ENCODE measurements around the gene GABRB1. TPM values are rescaled to one million over a fixed set of nuclear protein-coding genes. Genes with fewer than 3 reads are reported as not detected.

The GABRB1 gene
- total and polyA plus RNA-seq, 2 experiments from 2014 or later: 0.26 to 0.97 TPM

GRCh38 chr4:47312170-47312569 is 280.8 kb downstream of the GABRB1 start:
- no peak for ATAC-seq

More at GRCh38 chr4:47312170-47312569, 280.8 kb downstream of the GABRB1 start:
- Mint-ChIP-seq H3K4me1 (peaks cover 3% of the 10 kb centered on the region; the same call in 2 of the 3 replicates), H3K27ac (no peak overlapping the region), H3K36me3 (ENCODE audit: low read depth) (no peaks in the 10 kb centered on the region), H3K27me3 (ENCODE audit: insufficient read depth, low read depth, poor library complexity) (no peaks in the 10 kb centered on the region), H3K9me3 (no peaks in the 10 kb centered on the region), H3K4me3 (no peak overlapping the region)
- no peak for DNase-seq (ENCODE audit: low spot score)
- no peaks in the 10 kb centered on the region for H3K27me3 ChIP-seq (ENCODE audit: insufficient read depth)
- H3K4me3 ChIP-seq: no peak overlapping the region
- no peak overlapping the region for H2AFZ ChIP-seq
- no peaks in the 10 kb centered on the region for H3F3A ChIP-seq (replicated peaks; ENCODE audit: low read depth)
- H3K9me2 ChIP-seq (ENCODE audit: insufficient read depth): no peaks in the 10 kb centered on the region
- no peak overlapping the region for H3K27ac ChIP-seq (ENCODE audit: low read depth)
- no peak for TF ChIP-seq JUNB (IDR thresholded peaks at IDR 0.05; ENCODE audit: unreplicated experiment)
- TF ChIP-seq POLR2AphosphoS5 (IDR thresholded peaks at IDR 0.05; ENCODE audit: low read depth): no peak
- TF ChIP-seq NANOG (IDR thresholded peaks at IDR 0.05; ENCODE audit: borderline replicate concordance): no peak
- no peak for TF ChIP-seq ZNF462 (CRISPR knock-in tag; IDR thresholded peaks at IDR 0.05)
- no peak for TF ChIP-seq ZNF114 (CRISPR knock-in tag; IDR thresholded peaks at IDR 0.05)
- TF ChIP-seq ZNF331 (CRISPR knock-in tag; IDR thresholded peaks at IDR 0.05; ENCODE audit: low read depth): no peak
- no peak for TF ChIP-seq CREB1 (CRISPR knock-in tag; IDR thresholded peaks at IDR 0.05; ENCODE audit: low read depth)
- no peak for TF ChIP-seq CTCF (conservative IDR thresholded peaks at IDR 0.05; ENCODE audit: low read depth in 2 of 2)
- TF ChIP-seq EZH2 (IDR thresholded peaks at IDR 0.05; ENCODE audit: low read depth, unreplicated experiment): no peak
- no peak for TF ChIP-seq STAT1 (IDR thresholded peaks at IDR 0.05; ENCODE audit: unreplicated experiment)
- no peaks in the 10 kb centered on the region for H3K79me2 ChIP-seq (replicated peaks; ENCODE audit: insufficient read depth)
- no peaks in the 10 kb centered on the region for H3K4me1 ChIP-seq (ENCODE audit: insufficient read depth)
- H3K36me3 ChIP-seq (ENCODE audit: insufficient read depth): no peaks in the 10 kb centered on the region
- H4K20me1 ChIP-seq (replicated peaks; ENCODE audit: insufficient read depth): no peaks in the 10 kb centered on the region
- no peak overlapping the region for H3K4me2 ChIP-seq

Data from GM23338 (cell line).